ENCODE measurements around the gene SPG11.
"Not testable (repeated sequence)": the region's sequence is repeated elsewhere in the genome, so short reads cannot be mapped to it uniquely, and the experiment has no call there.

Gene SPG11

GRCh38 chr15:44663410-44664308, at the start of gene SPG11:
TSS of gene SPG11 (minus strand) at chr15:44663662. CDS start at chr15:44663647, 15 bp downstream.
- peak; percentile 81 for DNase-seq

- no peak for DNase-seq
Measured at GRCh38 chr15:44712346-44713005, 49.0 kb upstream of the SPG11 start.

- DNase-seq, result no peak
Measured at GRCh38 chr15:44711743-44712345, 48.4 kb upstream of the SPG11 start.

- no peak for DNase-seq
Measured at GRCh38 chr15:44711096-44711742, 47.8 kb upstream of the SPG11 start, which contains the start of the genes B2M and PATL2. TSS of gene B2M (plus strand) at chr15:44711517. CDS start at chr15:44711547, 30 bp downstream. TSS of gene PATL2 (minus strand) at chr15:44711323. CDS start at chr15:44676490, 34,833 bp downstream.

- no peak for DNase-seq
Measured at GRCh38 chr15:44710236-44711095, 47.0 kb upstream of the SPG11 start.

GRCh38 chr15:44706946-44707636, 43.6 kb upstream of the SPG11 start:
- no peak for DNase-seq

- no peak for DNase-seq
Measured at GRCh38 chr15:44706401-44706800, 42.9 kb upstream of the SPG11 start.

GRCh38 chr15:44705986-44706385, 42.5 kb upstream of the SPG11 start:
- DNase-seq, result no peak

- DNase-seq, result not testable (repeated sequence)
Measured at GRCh38 chr15:44700676-44701075, 37.2 kb upstream of the SPG11 start.

- DNase-seq, result no peak
Measured at GRCh38 chr15:44698641-44699040, 35.2 kb upstream of the SPG11 start.

GRCh38 chr15:44697014-44697413, 33.6 kb upstream of the SPG11 start:
- DNase-seq, result no peak

GRCh38 chr15:44695294-44695693, 31.8 kb upstream of the SPG11 start:
- DNase-seq, result no peak

GRCh38 chr15:44694416-44694815, 31.0 kb upstream of the SPG11 start:
- DNase-seq, result no peak

GRCh38 chr15:44692659-44693058, 29.2 kb upstream of the SPG11 start:
- no peak for DNase-seq

- DNase-seq, result not testable (repeated sequence)
Measured at GRCh38 chr15:44690245-44690644, 26.8 kb upstream of the SPG11 start.

GRCh38 chr15:44689318-44689717, 25.9 kb upstream of the SPG11 start:
- DNase-seq, result not testable (repeated sequence)

GRCh38 chr15:44682809-44683682, 19.6 kb upstream of the SPG11 start:
- not testable (repeated sequence) for DNase-seq

GRCh38 chr15:44682211-44682610, 18.7 kb upstream of the SPG11 start:
- DNase-seq, result no peak

GRCh38 chr15:44676676-44677075, 13.2 kb upstream of the SPG11 start:
- DNase-seq, result no peak

GRCh38 chr15:44675911-44676310, 12.4 kb upstream of the SPG11 start:
- no peak for DNase-seq

Measured in cortex of kidney (tissue), 1 donor.